WTC11 (cell line): ENCODE measurements around the gene AHRR. TPM values are rescaled to one million over a fixed set of nuclear protein-coding genes. Genes with fewer than 3 reads are reported as not detected.

Experiments used
- ATAC-seq: fragments of 200-7000 bp; cut with Tn5 transposase; 2 replicates; pipeline ENCODE4 v1.10.0; 2021; ENCODE audit warnings: mild to moderate bottlenecking, moderate library complexity
- CTCF ChIA-PET: fragments of 300-600 bp; sonication (Branson Sonifier 250); formaldehyde crosslinking; loops from one replicate; lab custom pipeline; 2021; ENCODE audit warnings: antibody characterized with exemption; lab: Charles Lee
- POLR2A ChIA-PET: fragments of 350-600 bp; sonication (Branson Sonifier 250); formaldehyde crosslinking; loops from one replicate; lab custom pipeline; 2021; ENCODE audit warnings: antibody characterized with exemption; lab: Charles Lee
- DNase-seq: peaks from one replicate; pipeline ENCODE4 v3.0.0; 2021; ENCODE audit warnings: low spot score
- H3K27ac Mint-ChIP-seq: 2 replicates; pipeline ENCODE4 v1.8.0; 2021; ENCODE audit warnings: mixed read lengths
- H3K27me3 Mint-ChIP-seq: 2 replicates; pipeline ENCODE4 v1.8.0; 2021; ENCODE audit warnings: low read depth, mild to moderate bottlenecking, moderate library complexity, mixed read lengths
- H3K36me3 Mint-ChIP-seq: 2 replicates; pipeline ENCODE4 v1.8.0; 2021; ENCODE audit warnings: mixed read lengths
- H3K4me1 Mint-ChIP-seq: 2 replicates; pipeline ENCODE4 v1.8.0; 2022; ENCODE audit warnings: mixed read lengths
- H3K4me3 Mint-ChIP-seq: 2 replicates; pipeline ENCODE4 v1.8.0; 2021; ENCODE audit warnings: mild to moderate bottlenecking, moderate library complexity, mixed read lengths
- H3K9me3 Mint-ChIP-seq: 2 replicates; pipeline ENCODE4 v1.8.0; 2021; ENCODE audit warnings: mixed read lengths
- CREM ChIP-seq: sonication (generic); formaldehyde crosslinking; IDR thresholded peaks from 2 replicates; pipeline ENCODE4 v1.8.1; 2022; ENCODE audit warnings: mild to moderate bottlenecking, missing genetic modification reagents, moderate library complexity
- ELF4 ChIP-seq: sonication (generic); formaldehyde crosslinking; IDR thresholded peaks from 2 replicates; pipeline ENCODE4 v1.8.1; 2022; ENCODE audit warnings: low read depth, mild to moderate bottlenecking, moderate library complexity, missing genetic modification reagents
- ESRRA ChIP-seq: sonication (generic); formaldehyde crosslinking; IDR thresholded peaks from 2 replicates; pipeline ENCODE4 v1.8.1; 2022; ENCODE audit warnings: mild to moderate bottlenecking, missing genetic modification reagents, borderline replicate concordance
- IRF1 ChIP-seq: sonication (generic); formaldehyde crosslinking; IDR thresholded peaks from 2 replicates; pipeline ENCODE4 v1.8.0; 2023; ENCODE audit warnings: missing genetic modification reagents
- JUN ChIP-seq: sonication (generic); formaldehyde crosslinking; IDR thresholded peaks from 2 replicates; pipeline ENCODE4 v1.8.0; 2023; ENCODE audit warnings: mild to moderate bottlenecking, missing genetic modification reagents
- NFE2L1 ChIP-seq: sonication (generic); formaldehyde crosslinking; IDR thresholded peaks from 2 replicates; pipeline ENCODE4 v1.8.1; 2023; ENCODE audit warnings: missing genetic modification reagents
- OVOL2 ChIP-seq: fragments of 250-450 bp; sonication (Bioruptor Pico); IDR thresholded peaks from 2 replicates; pipeline ENCODE4 v1.9.0; 2021; ENCODE audit warnings: mild to moderate bottlenecking, borderline replicate concordance
- PRDM15 ChIP-seq: sonication (generic); formaldehyde crosslinking; IDR thresholded peaks from 2 replicates; pipeline ENCODE4 v1.8.0; 2022; ENCODE audit warnings: missing genetic modification reagents
- PRRX2 ChIP-seq: fragments of 250-450 bp; sonication (Bioruptor Pico); IDR thresholded peaks from 2 replicates; pipeline ENCODE4 v1.8.0; 2021; ENCODE audit warnings: mild to moderate bottlenecking
- SMAD3 ChIP-seq: sonication (generic); formaldehyde crosslinking; IDR thresholded peaks from 2 replicates; pipeline ENCODE4 v1.8.0; 2022; ENCODE audit warnings: missing genetic modification reagents, mild to moderate bottlenecking, borderline replicate concordance
- SMAD4 ChIP-seq: sonication (generic); formaldehyde crosslinking; IDR thresholded peaks from 2 replicates; pipeline ENCODE4 v1.8.0; 2022; ENCODE audit warnings: mild to moderate bottlenecking, missing genetic modification reagents
- ZSCAN18 ChIP-seq: fragments of 250-450 bp; sonication (Bioruptor Pico); IDR thresholded peaks from 2 replicates; pipeline ENCODE4 v2.1.2; 2022; ENCODE audit warnings: mild to moderate bottlenecking, moderate library complexity
- total RNA-seq: library from RNA; stranded (reverse); gene quantifications from 3 replicates; pipeline ENCODE4 v1.2.3, GENCODE V29; 2021
- TF ChIP-seq, protein P1 (sequence below): sonication (generic); formaldehyde crosslinking; IDR thresholded peaks from 2 replicates; pipeline ENCODE4 v1.8.1; 2022; ENCODE audit warnings: mild to moderate bottlenecking, moderate library complexity, missing genetic modification reagents
- TF ChIP-seq, protein P2 (sequence below): sonication (generic); formaldehyde crosslinking; IDR thresholded peaks from 2 replicates; pipeline ENCODE4 v1.8.1; 2023; ENCODE audit warnings: mild to moderate bottlenecking, missing genetic modification reagents
- TF ChIP-seq, protein P3 (sequence below): sonication (generic); formaldehyde crosslinking; IDR thresholded peaks from 2 replicates; pipeline ENCODE4 v1.8.1; 2022; ENCODE audit warnings: low read depth, mild to moderate bottlenecking, moderate library complexity, missing genetic modification reagents, borderline replicate concordance
- TF ChIP-seq, protein P4 (sequence below): sonication (generic); formaldehyde crosslinking; IDR thresholded peaks from 2 replicates; pipeline ENCODE4 v1.8.0; 2022; ENCODE audit warnings: mild to moderate bottlenecking, missing genetic modification reagents

Gene AHRR
- total RNA-seq, 1 experiment from 2014 or later = 4.5 TPM

DNA sequence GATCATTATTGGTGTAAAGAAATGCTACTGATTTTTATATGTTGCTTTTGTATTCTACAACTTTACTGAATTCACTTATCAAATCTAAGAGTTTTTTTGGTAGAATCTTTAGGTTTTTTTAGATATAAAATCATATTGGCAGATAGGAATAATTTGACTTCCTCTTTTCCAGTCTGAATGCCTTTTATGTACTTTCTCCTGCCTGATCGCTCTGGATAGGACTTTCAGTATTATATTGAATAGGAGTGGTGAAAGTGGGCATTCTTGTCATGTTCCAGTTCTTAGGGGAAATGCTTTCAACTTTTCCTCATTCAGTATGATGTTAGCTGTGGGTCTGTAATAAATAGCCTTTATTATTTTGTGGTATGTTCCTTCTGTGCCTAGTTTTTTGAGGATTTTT, 8.3 kb downstream of the AHRR start (continued):
- no peak for TF ChIP-seq PRDM15
- TF ChIP-seq, protein P1, sequence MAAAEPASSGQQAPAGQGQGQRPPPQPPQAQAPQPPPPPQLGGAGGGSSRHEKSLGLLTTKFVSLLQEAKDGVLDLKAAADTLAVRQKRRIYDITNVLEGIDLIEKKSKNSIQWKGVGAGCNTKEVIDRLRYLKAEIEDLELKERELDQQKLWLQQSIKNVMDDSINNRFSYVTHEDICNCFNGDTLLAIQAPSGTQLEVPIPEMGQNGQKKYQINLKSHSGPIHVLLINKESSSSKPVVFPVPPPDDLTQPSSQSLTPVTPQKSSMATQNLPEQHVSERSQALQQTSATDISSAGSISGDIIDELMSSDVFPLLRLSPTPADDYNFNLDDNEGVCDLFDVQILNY (CRISPR knock-in tag) = no peak
- no peak for TF ChIP-seq SMAD3
- TF ChIP-seq, all 79 proteins: peak for 0

GRCh38 chr5:332843-333242, 11.3 kb downstream of the AHRR start:
- ATAC-seq (no peak), DNase-seq (no peak)
- no peak overlapping the region for H3K27ac Mint-ChIP-seq
- H3K4me1 Mint-ChIP-seq = no peaks in the 10 kb centered on the region
- H3K27me3 Mint-ChIP-seq = peaks cover 3% of the 10 kb centered on the region; the same call in 1 of the 2 replicates
- ChIA-PET POLR2A (no interaction called here), CTCF (interaction anchor here (1.0 kb wide), 1 partner anchor 81 kb away, joined by 3 read pairs; no protein-coding TSS in a partner anchor)
- no peaks in the 10 kb centered on the region for H3K36me3 Mint-ChIP-seq
- no peak for TF ChIP-seq SMAD4 (CRISPR knock-in tag)
- no peak for TF ChIP-seq JUN (CRISPR knock-in tag)
- TF ChIP-seq PRRX2 (CRISPR knock-in tag) = no peak
- TF ChIP-seq, protein P2, sequence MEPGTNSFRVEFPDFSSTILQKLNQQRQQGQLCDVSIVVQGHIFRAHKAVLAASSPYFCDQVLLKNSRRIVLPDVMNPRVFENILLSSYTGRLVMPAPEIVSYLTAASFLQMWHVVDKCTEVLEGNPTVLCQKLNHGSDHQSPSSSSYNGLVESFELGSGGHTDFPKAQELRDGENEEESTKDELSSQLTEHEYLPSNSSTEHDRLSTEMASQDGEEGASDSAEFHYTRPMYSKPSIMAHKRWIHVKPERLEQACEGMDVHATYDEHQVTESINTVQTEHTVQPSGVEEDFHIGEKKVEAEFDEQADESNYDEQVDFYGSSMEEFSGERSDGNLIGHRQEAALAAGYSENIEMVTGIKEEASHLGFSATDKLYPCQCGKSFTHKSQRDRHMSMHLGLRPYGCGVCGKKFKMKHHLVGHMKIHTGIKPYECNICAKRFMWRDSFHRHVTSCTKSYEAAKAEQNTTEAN = no peak
- TF ChIP-seq, protein P3, sequence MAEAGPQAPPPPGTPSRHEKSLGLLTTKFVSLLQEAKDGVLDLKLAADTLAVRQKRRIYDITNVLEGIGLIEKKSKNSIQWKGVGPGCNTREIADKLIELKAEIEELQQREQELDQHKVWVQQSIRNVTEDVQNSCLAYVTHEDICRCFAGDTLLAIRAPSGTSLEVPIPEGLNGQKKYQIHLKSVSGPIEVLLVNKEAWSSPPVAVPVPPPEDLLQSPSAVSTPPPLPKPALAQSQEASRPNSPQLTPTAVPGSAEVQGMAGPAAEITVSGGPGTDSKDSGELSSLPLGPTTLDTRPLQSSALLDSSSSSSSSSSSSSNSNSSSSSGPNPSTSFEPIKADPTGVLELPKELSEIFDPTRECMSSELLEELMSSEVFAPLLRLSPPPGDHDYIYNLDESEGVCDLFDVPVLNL (CRISPR knock-in tag) = no peak
- no peak for TF ChIP-seq CREM
- TF ChIP-seq NFE2L1 (CRISPR knock-in tag) = no peak
- no peak for TF ChIP-seq ZSCAN18
- TF ChIP-seq, protein P1 (CRISPR knock-in tag) = no peak
- no peak for TF ChIP-seq IRF1
- TF ChIP-seq ESRRA (CRISPR knock-in tag) = no peak
- TF ChIP-seq ELF4 (CRISPR knock-in tag) = no peak
- no peak for TF ChIP-seq OVOL2 (CRISPR knock-in tag)
- TF ChIP-seq, protein P4, sequence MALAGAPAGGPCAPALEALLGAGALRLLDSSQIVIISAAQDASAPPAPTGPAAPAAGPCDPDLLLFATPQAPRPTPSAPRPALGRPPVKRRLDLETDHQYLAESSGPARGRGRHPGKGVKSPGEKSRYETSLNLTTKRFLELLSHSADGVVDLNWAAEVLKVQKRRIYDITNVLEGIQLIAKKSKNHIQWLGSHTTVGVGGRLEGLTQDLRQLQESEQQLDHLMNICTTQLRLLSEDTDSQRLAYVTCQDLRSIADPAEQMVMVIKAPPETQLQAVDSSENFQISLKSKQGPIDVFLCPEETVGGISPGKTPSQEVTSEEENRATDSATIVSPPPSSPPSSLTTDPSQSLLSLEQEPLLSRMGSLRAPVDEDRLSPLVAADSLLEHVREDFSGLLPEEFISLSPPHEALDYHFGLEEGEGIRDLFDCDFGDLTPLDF (CRISPR knock-in tag) = no peak
- H3K4me3 Mint-ChIP-seq = no peak overlapping the region
- H3K9me3 Mint-ChIP-seq = no peaks in the 10 kb centered on the region
